Stomach (tissue), 9 donors: ENCODE measurements around the gene SLC16A9. TPM values are rescaled to one million over a fixed set of nuclear protein-coding genes. Genes with fewer than 3 reads are reported as not detected.

Source experiments
- DNase-seq, 2 donors: peaks; one replicate each; pipeline versions ENCODE4 v3.0.0 to v3.0.0-alpha.2; 2013 to 2019
- H3K27ac ChIP-seq, 5 donors: fragments of 200-600 bp in 4 of 5; sonication (generic) in 4 of 5; one replicate each; pipeline ENCODE4 v1.5.1; 2013 to 2019; ENCODE audit warnings: mild to moderate bottlenecking in 1 of 5, moderate library complexity in 1 of 5
- H3K27me3 ChIP-seq, 3 donors: fragments of 200-600 bp; sonication (generic); one replicate each; pipeline ENCODE4 v1.5.1; 2017 to 2019; ENCODE audit warnings: mixed run types in 1 of 3
- H3K36me3 ChIP-seq, 4 donors: fragments of 200-600 bp; sonication (generic); 1 replicate in 3 of 4; 2 replicates in 1 of 4; pipeline ENCODE4 v1.5.1; 2016 to 2019
- H3K4me1 ChIP-seq, 4 donors: fragments of 200-600 bp; sonication (generic); one replicate each; pipeline ENCODE4 v1.5.1; 2016 to 2019
- H3K4me3 ChIP-seq, 4 donors: fragments of 200-600 bp; sonication (generic) in 3 of 4; one replicate each; pipeline ENCODE4 v1.5.1; 2016 to 2019; ENCODE audit warnings: mild to moderate bottlenecking in 1 of 4
- H3K9me3 ChIP-seq, 4 donors: fragments of 200-600 bp; sonication (generic); one replicate each; pipeline ENCODE4 v1.5.1; 2016 to 2019
- EP300 ChIP-seq: sonication (generic); formaldehyde crosslinking; IDR thresholded peaks from one replicate; pipeline ENCODE4 v1.6.1; 2017; ENCODE audit warnings: antibody characterized with exemption
- POLR2A ChIP-seq, 4 donors: fragments of 450-650 bp; IDR thresholded peaks; one replicate each; pipeline ENCODE4 v1.6.1; 2016; ENCODE audit warnings: antibody characterized with exemption in 4 of 4, control low read depth in 2 of 4, mild to moderate bottlenecking in 1 of 4, moderate library complexity in 1 of 4
- POLR2AphosphoS5 ChIP-seq, 3 donors: sonication (generic); formaldehyde crosslinking; IDR thresholded peaks; one replicate each; pipeline ENCODE4 v1.6.1; 2016; ENCODE audit warnings: antibody characterized with exemption in 3 of 3
- WGBS, 5 donors: extraction: QIAGEN DNeasy Blood & Tissue Kit in 3 of 5; methylation state at CpG; one replicate each; pipeline versions ENCODE4 v1.1.5 to v1.1.7; 2013 to 2018; 5-methylcytosine and 5-hydroxymethylcytosine counted together
- intact Hi-C: fragments of 100-400 bp; cut with DNase I; formaldehyde crosslinking; loops from one replicate; pipeline ENCODE4 v1.15.1; 2023; ENCODE audit warnings: low total_unique reads
- polyA plus RNA-seq, 3 donors: library from polyadenylated mRNA; stranded (reverse); fragments of 200-250 nt; gene quantifications; one replicate each; pipeline ENCODE4 v1.2.3, GENCODE V29; 2013
- total RNA-seq, 5 donors: library from RNA; depleted of rRNA; stranded (reverse); fragments of >200 nt; gene quantifications; one replicate each; pipeline versions ENCODE4 v1.1.0 to v1.2.3, GENCODE V29; 2014 to 2016
- TF ChIP-seq, protein P1 (sequence below), 7 experiments: fragments of 450-650 bp in 4 of 7; fragments of 200-600 bp in 3 of 7; sonication (generic) in 3 of 7; IDR thresholded peaks; one replicate each; pipeline ENCODE4 v1.5.1; 2016 to 2019; ENCODE audit warnings: antibody characterized with exemption in 7 of 7, control low read depth in 2 of 7, mild to moderate bottlenecking in 1 of 7
- donor health status: healthy with polysubstance abuse.
- donor health status: Bipolar disorder and iron deficiency.
- donor health status: healthy.

The SLC16A9 gene
- total and polyA plus RNA-seq, 8 donors, result 0.06 to 17.1 (median 0.91) TPM

DNA sequence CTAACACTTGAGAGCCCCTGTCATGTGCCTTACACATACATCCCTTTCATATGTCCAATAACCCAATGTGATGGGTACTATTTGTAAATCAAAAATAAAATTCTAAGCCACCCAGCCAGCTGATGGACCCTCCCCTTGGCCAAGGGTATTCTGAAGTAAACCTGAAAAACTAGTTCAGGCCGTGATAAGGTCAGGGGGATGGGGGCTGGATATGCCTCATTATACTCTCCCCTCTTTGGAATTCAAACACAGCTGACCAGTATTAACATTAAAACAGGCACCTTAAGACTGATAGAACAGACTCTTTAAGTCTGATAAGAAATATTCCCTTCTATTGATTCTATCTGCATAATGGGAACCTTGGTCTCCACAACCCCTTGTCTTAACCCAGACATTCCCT lies 51.9 kb downstream of the SLC16A9 start:
- no peak overlapping the region for H3K4me3 ChIP-seq
- 39 to 74% (median 45%) methylated on average over 1 of the region's 1 CpG for WGBS, 5 donors
- no peaks in the 10 kb centered on the region for H3K27me3 ChIP-seq
- intact Hi-C loops, result no loop called here
- no peaks in the 10 kb centered on the region for H3K36me3 ChIP-seq
- no peak for TF ChIP-seq POLR2A (IDR thresholded peaks at IDR 0.05)
- no peak for TF ChIP-seq POLR2AphosphoS5 (IDR thresholded peaks at IDR 0.05)
- TF ChIP-seq, protein P1, sequence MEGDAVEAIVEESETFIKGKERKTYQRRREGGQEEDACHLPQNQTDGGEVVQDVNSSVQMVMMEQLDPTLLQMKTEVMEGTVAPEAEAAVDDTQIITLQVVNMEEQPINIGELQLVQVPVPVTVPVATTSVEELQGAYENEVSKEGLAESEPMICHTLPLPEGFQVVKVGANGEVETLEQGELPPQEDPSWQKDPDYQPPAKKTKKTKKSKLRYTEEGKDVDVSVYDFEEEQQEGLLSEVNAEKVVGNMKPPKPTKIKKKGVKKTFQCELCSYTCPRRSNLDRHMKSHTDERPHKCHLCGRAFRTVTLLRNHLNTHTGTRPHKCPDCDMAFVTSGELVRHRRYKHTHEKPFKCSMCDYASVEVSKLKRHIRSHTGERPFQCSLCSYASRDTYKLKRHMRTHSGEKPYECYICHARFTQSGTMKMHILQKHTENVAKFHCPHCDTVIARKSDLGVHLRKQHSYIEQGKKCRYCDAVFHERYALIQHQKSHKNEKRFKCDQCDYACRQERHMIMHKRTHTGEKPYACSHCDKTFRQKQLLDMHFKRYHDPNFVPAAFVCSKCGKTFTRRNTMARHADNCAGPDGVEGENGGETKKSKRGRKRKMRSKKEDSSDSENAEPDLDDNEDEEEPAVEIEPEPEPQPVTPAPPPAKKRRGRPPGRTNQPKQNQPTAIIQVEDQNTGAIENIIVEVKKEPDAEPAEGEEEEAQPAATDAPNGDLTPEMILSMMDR (IDR thresholded peaks at IDR 0.05), result no peak
- TF ChIP-seq EP300, result no peak
- peak in 1 of 2 donors; percentile 15 for DNase-seq
- no peaks in the 10 kb centered on the region for H3K9me3 ChIP-seq
- H3K27ac ChIP-seq, result no peak overlapping the region
- H3K4me1 ChIP-seq, result no peaks in the 10 kb centered on the region

DNA sequence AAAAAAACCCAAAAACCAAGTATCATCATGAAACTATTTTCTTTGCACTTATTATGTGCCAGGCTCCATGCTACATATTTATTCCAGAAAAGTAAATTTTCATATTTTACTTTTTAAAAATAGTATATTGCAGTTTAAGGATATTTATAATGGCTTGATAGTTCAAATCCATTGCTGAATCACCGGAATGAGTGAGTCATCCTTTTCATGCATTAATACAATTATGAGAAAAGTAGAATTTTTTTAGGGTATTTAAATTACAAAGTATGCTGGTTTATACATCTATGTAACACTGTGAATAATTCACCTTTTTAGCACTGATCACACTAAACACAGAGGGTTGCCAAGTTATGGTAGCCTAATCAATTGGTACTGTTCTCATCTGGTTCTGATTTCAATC lies 54.3 kb downstream of the SLC16A9 start:
- Histone ChIP-seq H3K27ac (no peak overlapping the region), H3K4me3 (no peak overlapping the region), H3K4me1 (no peaks in the 10 kb centered on the region), H3K9me3 (no peaks in the 10 kb centered on the region), H3K36me3 (no peaks in the 10 kb centered on the region), H3K27me3 (no peaks in the 10 kb centered on the region)
- TF ChIP-seq, protein P1 (IDR thresholded peaks at IDR 0.05), result no peak
- no peak for TF ChIP-seq POLR2AphosphoS5 (IDR thresholded peaks at IDR 0.05)
- TF ChIP-seq EP300, result no peak
- TF ChIP-seq POLR2A (IDR thresholded peaks at IDR 0.05), result no peak
- intact Hi-C loops, result no loop called here
- WGBS, 5 donors, result 77 to 96% (median 90%) methylated on average over 1 of the region's 1 CpG
- no peak for DNase-seq

DNA sequence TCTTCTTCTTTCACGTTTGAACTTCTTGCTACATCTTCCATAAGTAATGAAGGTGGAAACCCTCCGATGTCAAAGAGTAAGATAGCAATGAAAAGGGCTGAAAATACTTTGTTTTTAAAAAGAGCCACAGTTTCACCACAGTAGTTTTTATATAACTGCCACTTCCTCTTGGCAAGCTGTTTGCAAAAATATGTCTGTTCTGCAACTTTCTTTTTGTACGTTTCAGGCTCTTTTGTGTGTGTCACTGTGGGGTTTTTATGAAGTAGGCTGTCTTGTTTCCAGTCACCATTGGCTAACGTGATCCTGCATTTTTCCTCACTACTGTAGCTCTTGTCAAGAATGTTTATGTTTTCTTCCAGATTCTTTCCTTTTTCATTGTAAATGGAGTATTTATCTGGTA lies 55.6 kb downstream of the SLC16A9 start:
- 47 to 59% (median 55%) methylated on average over 4 of the region's 4 CpGs for WGBS, 5 donors
- Histone ChIP-seq H3K4me1 (no peaks in the 10 kb centered on the region), H3K4me3 (no peak overlapping the region), H3K27me3 (no peaks in the 10 kb centered on the region), H3K9me3 (no peaks in the 10 kb centered on the region), H3K36me3 (no peaks in the 10 kb centered on the region), H3K27ac (no peak overlapping the region)
- peak in 1 of 2 donors; percentile 16 for DNase-seq
- intact Hi-C loops, result no loop called here
- TF ChIP-seq, protein P1 (IDR thresholded peaks at IDR 0.05), result no peak
- TF ChIP-seq POLR2AphosphoS5 (IDR thresholded peaks at IDR 0.05) (no peak), POLR2A (IDR thresholded peaks at IDR 0.05) (no peak), EP300 (no peak)

DNA sequence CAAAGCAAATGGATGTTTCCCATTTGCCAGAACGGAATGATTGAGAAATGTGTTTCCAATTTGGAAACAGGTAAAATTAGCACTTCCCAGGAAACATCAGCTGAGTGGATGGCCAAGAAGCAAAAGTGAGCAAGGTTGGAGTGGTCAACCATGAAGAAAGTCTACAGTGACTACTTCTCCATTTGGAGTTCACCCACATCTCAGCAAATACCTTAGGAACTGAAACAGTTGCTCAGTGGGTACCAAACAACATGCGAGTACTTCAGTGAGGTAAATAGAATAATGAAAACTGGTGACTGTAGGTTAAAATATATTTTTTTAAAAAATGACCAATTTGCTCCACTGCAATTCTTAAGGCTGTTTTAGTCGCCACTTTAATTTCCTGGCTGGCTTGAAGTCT lies 57.7 kb downstream of the SLC16A9 start:
- intact Hi-C loops, result no loop called here
- no peaks in the 10 kb centered on the region for H3K9me3 ChIP-seq
- H3K27me3 ChIP-seq, result no peaks in the 10 kb centered on the region
- no peak overlapping the region for H3K27ac ChIP-seq
- H3K4me1 ChIP-seq, result peaks cover 0 to 7% (median 0%) of the 10 kb centered on the region in 4 donors
- H3K36me3 ChIP-seq, result no peaks in the 10 kb centered on the region
- WGBS, 5 donors, result 71 to 90% (median 85%) methylated on average over 3 of the region's 3 CpGs
- no peak overlapping the region for H3K4me3 ChIP-seq
- no peak for TF ChIP-seq POLR2A (IDR thresholded peaks at IDR 0.05)
- TF ChIP-seq EP300, result no peak
- no peak for TF ChIP-seq POLR2AphosphoS5 (IDR thresholded peaks at IDR 0.05)
- TF ChIP-seq, protein P1 (IDR thresholded peaks at IDR 0.05), result no peak
- DNase-seq, result no peak
